Lower leg skin (tissue), 3 donors: ENCODE measurements around the gene LRBA.

ENCODE experiments used
- POLR2A ChIP-seq, 2 donors: fragments of 450-650 bp; IDR thresholded peaks; one replicate each; pipeline ENCODE4 v1.6.1; 2016 to 2017; ENCODE audit warnings: antibody characterized with exemption in 2 of 2, mild to moderate bottlenecking in 1 of 2, moderate library complexity in 1 of 2
- TF ChIP-seq, protein P1 (sequence below), 3 donors: fragments of 450-650 bp; IDR thresholded peaks; one replicate each; pipeline ENCODE4 v1.5.1; 2016; ENCODE audit warnings: antibody characterized with exemption in 3 of 3, mild to moderate bottlenecking in 3 of 3, moderate library complexity in 2 of 3

DNA sequence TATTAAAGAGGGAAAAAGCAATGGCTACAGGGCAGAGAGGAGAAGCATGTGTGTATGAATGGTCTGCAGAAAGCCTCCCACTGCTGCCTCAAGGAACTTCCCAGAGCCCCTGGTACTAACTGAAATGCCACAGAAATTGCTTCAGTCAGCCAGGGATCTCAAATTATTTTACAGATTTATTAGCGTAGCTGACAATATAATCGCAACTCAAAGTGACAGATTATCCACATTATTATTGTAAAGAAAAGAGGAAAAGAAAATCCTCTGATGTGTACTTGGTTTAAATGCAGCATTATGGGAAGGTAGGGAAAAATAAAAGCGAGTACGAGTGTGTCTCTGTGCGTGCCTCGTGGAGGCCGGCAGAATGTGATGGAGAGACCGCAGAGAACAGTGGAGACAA is 734.1 kb downstream of the LRBA start:
- TF ChIP-seq, protein P1, sequence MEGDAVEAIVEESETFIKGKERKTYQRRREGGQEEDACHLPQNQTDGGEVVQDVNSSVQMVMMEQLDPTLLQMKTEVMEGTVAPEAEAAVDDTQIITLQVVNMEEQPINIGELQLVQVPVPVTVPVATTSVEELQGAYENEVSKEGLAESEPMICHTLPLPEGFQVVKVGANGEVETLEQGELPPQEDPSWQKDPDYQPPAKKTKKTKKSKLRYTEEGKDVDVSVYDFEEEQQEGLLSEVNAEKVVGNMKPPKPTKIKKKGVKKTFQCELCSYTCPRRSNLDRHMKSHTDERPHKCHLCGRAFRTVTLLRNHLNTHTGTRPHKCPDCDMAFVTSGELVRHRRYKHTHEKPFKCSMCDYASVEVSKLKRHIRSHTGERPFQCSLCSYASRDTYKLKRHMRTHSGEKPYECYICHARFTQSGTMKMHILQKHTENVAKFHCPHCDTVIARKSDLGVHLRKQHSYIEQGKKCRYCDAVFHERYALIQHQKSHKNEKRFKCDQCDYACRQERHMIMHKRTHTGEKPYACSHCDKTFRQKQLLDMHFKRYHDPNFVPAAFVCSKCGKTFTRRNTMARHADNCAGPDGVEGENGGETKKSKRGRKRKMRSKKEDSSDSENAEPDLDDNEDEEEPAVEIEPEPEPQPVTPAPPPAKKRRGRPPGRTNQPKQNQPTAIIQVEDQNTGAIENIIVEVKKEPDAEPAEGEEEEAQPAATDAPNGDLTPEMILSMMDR (IDR thresholded peaks at IDR 0.05): no peak
- no peak for TF ChIP-seq POLR2A (IDR thresholded peaks at IDR 0.05)
